Liver (tissue), 9 donors: ENCODE measurements around the gene MAD2L2. TPM values are rescaled to one million over a fixed set of nuclear protein-coding genes. Genes with fewer than 3 reads are reported as not detected.

Experiments used
- DNase-seq: peaks from one replicate; pipeline ENCODE4 v3.0.0-alpha.2; 2017; ENCODE audit warnings: low spot score
- H3K27ac ChIP-seq, 2 donors: one replicate each; pipeline ENCODE4 v1.7.0; 2013; ENCODE audit warnings: inconsistent platforms in 2 of 2, low read length in 2 of 2, control low read depth in 1 of 2, low read depth in 1 of 2, mild to moderate bottlenecking in 1 of 2
- H3K27me3 ChIP-seq, 4 donors: one replicate each; pipeline versions ENCODE4 v1.6.1 to v1.7.0; 2013; ENCODE audit warnings: low read length in 3 of 4, inconsistent platforms in 1 of 4, mild to moderate bottlenecking in 1 of 4, moderate library complexity in 1 of 4; ENCODE audit not compliant: control insufficient read depth in 4 of 4, insufficient read depth in 4 of 4
- H3K36me3 ChIP-seq, 4 donors: one replicate each; pipeline versions ENCODE4 v1.6.1 to v1.7.0; 2013; ENCODE audit warnings: low read length in 3 of 4, mild to moderate bottlenecking in 3 of 4, low read depth in 1 of 4, moderate library complexity in 1 of 4; ENCODE audit not compliant: control insufficient read depth in 4 of 4, insufficient read depth in 3 of 4
- H3K4me1 ChIP-seq, 4 donors: one replicate each; pipeline versions ENCODE4 v1.6.1 to v1.7.0; 2013; ENCODE audit warnings: low read length in 3 of 4, mild to moderate bottlenecking in 3 of 4, moderate library complexity in 1 of 4; ENCODE audit not compliant: control insufficient read depth in 4 of 4, insufficient read depth in 4 of 4
- H3K4me3 ChIP-seq, 3 donors: one replicate each; pipeline versions ENCODE4 v1.6.1 to v1.7.0; 2013; ENCODE audit warnings: low read length in 3 of 3, control low read depth in 1 of 3, low read depth in 1 of 3, mild to moderate bottlenecking in 1 of 3
- H3K9ac ChIP-seq, 2 donors: one replicate each; pipeline ENCODE4 v1.7.0; 2013; ENCODE audit warnings: low read length in 2 of 2, mild to moderate bottlenecking in 2 of 2, moderate library complexity in 2 of 2, control low read depth in 1 of 2, low read depth in 1 of 2
- H3K9me3 ChIP-seq, 4 donors: one replicate each; pipeline versions ENCODE4 v1.6.1 to v1.7.0; 2013; ENCODE audit warnings: low read length in 3 of 4; ENCODE audit not compliant: control insufficient read depth in 4 of 4
- CTCF ChIP-seq: fragments of 150-350 bp; IDR thresholded peaks from 2 replicates; pipeline ENCODE4 v1.5.1; 2017; ENCODE audit warnings: improper control_type of control experiment, low read depth, low read length; ENCODE audit not compliant: missing input control
- FOXA2 ChIP-seq: IDR thresholded peaks from 2 replicates; pipeline ENCODE4 v1.6.1; 2016; ENCODE audit warnings: antibody characterized with exemption
- GABPA ChIP-seq, 2 donors: IDR thresholded peaks in 1 of 2; conservative IDR thresholded peaks in 1 of 2; 2 replicates each; pipeline ENCODE4 v1.6.1; 2016; ENCODE audit warnings: antibody characterized with exemption in 2 of 2, mild to moderate bottlenecking in 1 of 2, moderate library complexity in 1 of 2
- HNF4A ChIP-seq, 2 donors: conservative IDR thresholded peaks; 2 replicates each; pipeline ENCODE4 v1.6.1; 2016; ENCODE audit warnings: antibody characterized with exemption in 2 of 2, mild to moderate bottlenecking in 2 of 2
- JUND ChIP-seq, 2 donors: IDR thresholded peaks; 2 replicates each; pipeline ENCODE4 v1.6.1; 2016; ENCODE audit warnings: antibody characterized with exemption in 2 of 2
- MAX ChIP-seq: IDR thresholded peaks from 2 replicates; pipeline ENCODE4 v1.6.1; 2016; ENCODE audit warnings: antibody characterized with exemption
- NR2F2 ChIP-seq: IDR thresholded peaks from 2 replicates; pipeline ENCODE4 v1.6.1; 2016; ENCODE audit warnings: antibody characterized with exemption
- RAD21 ChIP-seq, 2 donors: IDR thresholded peaks; 2 replicates each; pipeline ENCODE4 v1.6.1; 2016; ENCODE audit warnings: antibody characterized with exemption in 2 of 2, mild to moderate bottlenecking in 2 of 2
- REST ChIP-seq: IDR thresholded peaks from 2 replicates; pipeline ENCODE4 v1.6.1; 2016; ENCODE audit warnings: antibody characterized with exemption, mild to moderate bottlenecking
- SP1 ChIP-seq: IDR thresholded peaks from 2 replicates; pipeline ENCODE4 v1.6.1; 2018; ENCODE audit warnings: antibody characterized with exemption, mild to moderate bottlenecking
- YY1 ChIP-seq: IDR thresholded peaks from 2 replicates; pipeline ENCODE4 v1.6.1; 2016; ENCODE audit warnings: antibody characterized with exemption, mild to moderate bottlenecking
- ZBTB33 ChIP-seq: IDR thresholded peaks from 2 replicates; pipeline ENCODE4 v1.6.1; 2016; ENCODE audit warnings: antibody characterized with exemption
- WGBS: extraction: QIAGEN DNeasy Blood & Tissue Kit; methylation state at CpG from one replicate; pipeline ENCODE4 v1.1.7; 2013; 5-methylcytosine and 5-hydroxymethylcytosine counted together
- polyA plus RNA-seq, 2 donors: library from polyadenylated mRNA; stranded (reverse) in 1 of 2; unstranded in 1 of 2; fragments of 200-250 nt in 1 of 2; fragments of >200 nt in 1 of 2; fragmentation: Nextera tagmentation in 1 of 2; extraction: Ambion mirVana in 1 of 2; gene quantifications; one replicate each; pipeline versions ENCODE4 v1.2.1 to v1.2.3, GENCODE V29; 2013 to 2015
- total RNA-seq, 2 donors: library from RNA; depleted of rRNA; stranded (reverse); fragments of >200 nt; gene quantifications; one replicate each; pipeline ENCODE4 v1.2.3, GENCODE V29; 2014
- TF ChIP-seq, protein P1 (sequence below): IDR thresholded peaks from 2 replicates; pipeline ENCODE4 v1.6.1; 2016; ENCODE audit warnings: antibody characterized with exemption
- donor health status: healthy.
- donor health status: healthy.
- donor health status: healthy.
- donor health status: healthy.
- donor health status: healthy.

The MAD2L2 gene
- total and polyA plus RNA-seq, 4 donors: 17.5 to 43.1 (median 31.9) TPM

DNA sequence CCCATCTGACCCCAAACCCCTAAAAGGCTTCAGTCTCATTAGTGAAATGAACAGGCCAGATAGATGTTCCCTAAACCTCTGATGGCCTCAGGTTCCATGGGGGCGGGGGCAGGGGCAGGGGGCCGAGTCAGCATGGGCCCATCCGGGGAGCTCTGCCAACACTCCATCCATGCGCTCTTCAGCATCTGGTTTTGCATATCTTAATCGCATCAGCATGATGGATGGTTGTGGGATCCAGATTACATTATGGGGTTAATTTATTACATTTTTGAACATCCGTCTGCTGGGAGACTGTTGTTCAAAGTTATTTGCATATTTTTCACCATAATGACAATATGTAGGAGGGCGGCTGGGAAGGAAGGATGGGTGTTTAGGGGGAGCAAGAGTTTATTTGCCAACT, 3.1 kb upstream of the MAD2L2 start:
- Histone ChIP-seq H3K27me3 (no peaks in the 10 kb centered on the region), H3K4me1 (peaks cover 2 to 18% (median 11%) of the 10 kb centered on the region in 4 donors), H3K9me3 (no peaks in the 10 kb centered on the region), H3K4me3 (no peak overlapping the region), H3K27ac (no peak overlapping the region), H3K36me3 (no peaks in the 10 kb centered on the region), H3K9ac (no peak overlapping the region)
- 68% methylated on average over 7 of the region's 7 CpGs for WGBS
- no peak for DNase-seq
- TF ChIP-seq SP1: no peak
- no peak for TF ChIP-seq JUND (IDR thresholded peaks at IDR 0.05)
- TF ChIP-seq HNF4A (conservative IDR thresholded peaks at IDR 0.05): no peak
- TF ChIP-seq ZBTB33: no peak
- TF ChIP-seq REST: no peak
- TF ChIP-seq NR2F2: no peak
- no peak for TF ChIP-seq MAX
- no peak for TF ChIP-seq GABPA (IDR thresholded peaks at IDR 0.05 in 1 of 2, conservative IDR thresholded peaks at IDR 0.05 in 1 of 2)

DNA sequence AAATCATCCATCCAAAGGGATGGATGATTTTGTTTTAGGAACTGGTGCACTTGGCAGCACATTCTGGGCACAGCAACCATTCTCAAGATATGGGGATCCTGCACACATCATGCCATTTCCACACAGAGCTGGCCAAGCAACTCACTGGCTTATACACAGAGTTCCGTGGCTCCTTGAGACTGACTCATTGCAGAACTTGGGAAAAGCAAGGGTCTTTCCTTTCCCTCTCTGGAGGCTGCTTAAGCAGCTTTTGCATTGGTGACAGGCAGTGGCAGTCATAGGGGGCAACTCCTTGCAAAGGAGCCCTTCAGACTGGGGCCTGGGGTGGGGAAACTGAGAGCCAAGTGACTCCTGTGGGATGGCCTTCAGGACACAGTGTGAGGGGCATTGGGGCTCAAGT, 1.9 kb upstream of the MAD2L2 start:
- TF ChIP-seq HNF4A (conservative IDR thresholded peaks at IDR 0.05): no peak
- no peak for TF ChIP-seq MAX
- TF ChIP-seq, protein P1, sequence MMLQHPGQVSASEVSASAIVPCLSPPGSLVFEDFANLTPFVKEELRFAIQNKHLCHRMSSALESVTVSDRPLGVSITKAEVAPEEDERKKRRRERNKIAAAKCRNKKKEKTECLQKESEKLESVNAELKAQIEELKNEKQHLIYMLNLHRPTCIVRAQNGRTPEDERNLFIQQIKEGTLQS: no peak
- no peak for TF ChIP-seq CTCF
- TF ChIP-seq RAD21 (IDR thresholded peaks at IDR 0.05): no peak
- TF ChIP-seq YY1: no peak
- no peak for TF ChIP-seq FOXA2
- 80% methylated on average over 1 of the region's 1 CpG for WGBS
- Histone ChIP-seq H3K9me3 (no peaks in the 10 kb centered on the region), H3K27me3 (no peaks in the 10 kb centered on the region), H3K4me3 (no peak overlapping the region), H3K9ac (no peak overlapping the region), H3K36me3 (no peaks in the 10 kb centered on the region), H3K4me1 (peaks cover 2 to 18% (median 11%) of the 10 kb centered on the region in 4 donors), H3K27ac (no peak overlapping the region)
- DNase-seq: no peak
